GM12873 (cell line): ENCODE results near the gene ISLR.

Source experiments
- TF ChIP-seq, protein P1 (sequence below): IDR thresholded peaks from 2 replicates; pipeline ENCODE4 v1.5.1; 2012; ENCODE audit warnings: low read depth, mild to moderate bottlenecking, moderate library complexity, low read length, control low read depth; ENCODE audit not compliant: insufficient read depth; ENCODE audit errors: missing control alignments

The ISLR gene

GRCh38 chr15:74134387-74135027, 39.0 kb upstream of the ISLR start:
- TF ChIP-seq, protein P1, sequence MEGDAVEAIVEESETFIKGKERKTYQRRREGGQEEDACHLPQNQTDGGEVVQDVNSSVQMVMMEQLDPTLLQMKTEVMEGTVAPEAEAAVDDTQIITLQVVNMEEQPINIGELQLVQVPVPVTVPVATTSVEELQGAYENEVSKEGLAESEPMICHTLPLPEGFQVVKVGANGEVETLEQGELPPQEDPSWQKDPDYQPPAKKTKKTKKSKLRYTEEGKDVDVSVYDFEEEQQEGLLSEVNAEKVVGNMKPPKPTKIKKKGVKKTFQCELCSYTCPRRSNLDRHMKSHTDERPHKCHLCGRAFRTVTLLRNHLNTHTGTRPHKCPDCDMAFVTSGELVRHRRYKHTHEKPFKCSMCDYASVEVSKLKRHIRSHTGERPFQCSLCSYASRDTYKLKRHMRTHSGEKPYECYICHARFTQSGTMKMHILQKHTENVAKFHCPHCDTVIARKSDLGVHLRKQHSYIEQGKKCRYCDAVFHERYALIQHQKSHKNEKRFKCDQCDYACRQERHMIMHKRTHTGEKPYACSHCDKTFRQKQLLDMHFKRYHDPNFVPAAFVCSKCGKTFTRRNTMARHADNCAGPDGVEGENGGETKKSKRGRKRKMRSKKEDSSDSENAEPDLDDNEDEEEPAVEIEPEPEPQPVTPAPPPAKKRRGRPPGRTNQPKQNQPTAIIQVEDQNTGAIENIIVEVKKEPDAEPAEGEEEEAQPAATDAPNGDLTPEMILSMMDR = peak; percentile 51

- TF ChIP-seq, protein P1 = no peak
Observed at GRCh38 chr15:74135041-74135565, 38.4 kb upstream of the ISLR start.

DNA sequence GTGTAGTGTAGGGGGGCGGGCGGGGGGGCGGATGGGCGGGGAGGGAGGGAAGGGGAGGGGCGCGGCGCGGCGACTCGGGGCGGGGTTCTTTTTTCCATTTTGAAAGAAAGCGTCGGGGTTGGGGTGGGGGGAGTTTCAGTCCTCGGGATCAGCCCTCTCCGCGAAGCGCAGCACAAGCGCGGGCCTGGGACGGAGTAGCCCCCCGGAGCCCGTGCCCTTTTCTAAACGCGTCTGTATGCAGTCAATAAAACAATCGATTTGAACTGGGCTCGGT, 37.0 kb upstream of the ISLR start:
- TF ChIP-seq, protein P1 = no peak

- TF ChIP-seq, protein P1 = no peak
Observed at GRCh38 chr15:74136814-74137536, 36.5 kb upstream of the ISLR start.

DNA sequence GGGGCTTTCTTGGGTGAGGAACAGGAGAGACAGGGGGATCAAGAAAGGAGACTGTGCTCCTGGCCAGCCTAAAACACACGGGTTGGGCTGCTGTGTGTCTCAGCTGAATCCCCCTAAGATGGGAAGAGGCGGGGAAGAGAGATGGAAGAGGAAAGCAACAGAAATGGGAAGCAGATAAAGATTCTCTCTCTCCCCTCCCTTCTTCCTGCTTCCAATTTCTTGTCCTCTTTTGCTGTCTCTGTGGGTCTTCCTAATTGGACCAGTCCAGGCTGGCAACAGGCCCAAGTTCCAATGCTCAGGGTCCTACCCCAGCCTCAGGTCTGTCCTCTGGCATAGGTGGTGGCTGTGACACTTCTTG, 36.0 kb upstream of the ISLR start:
- TF ChIP-seq, protein P1 = no peak

DNA sequence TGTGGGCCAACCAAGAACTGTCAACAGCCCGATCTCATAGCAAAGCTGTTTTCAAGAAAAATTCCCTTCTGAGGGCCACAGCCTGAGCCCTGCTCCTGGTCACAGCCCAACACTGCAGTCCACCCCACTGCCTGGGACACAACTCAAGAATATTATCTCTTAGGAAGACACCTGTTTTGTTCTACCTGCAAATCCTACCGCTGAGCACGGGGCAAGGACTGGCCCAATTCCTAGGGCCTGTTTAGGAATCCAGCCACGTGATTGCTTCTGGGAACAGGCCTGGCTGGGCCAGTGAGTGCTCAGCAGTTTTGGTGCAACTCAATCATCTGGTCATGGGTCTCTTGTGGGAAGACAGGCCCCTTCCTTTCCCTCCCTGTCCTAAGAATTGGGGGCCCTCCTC, 34.9 kb upstream of the ISLR start:
- TF ChIP-seq, protein P1 = no peak

DNA sequence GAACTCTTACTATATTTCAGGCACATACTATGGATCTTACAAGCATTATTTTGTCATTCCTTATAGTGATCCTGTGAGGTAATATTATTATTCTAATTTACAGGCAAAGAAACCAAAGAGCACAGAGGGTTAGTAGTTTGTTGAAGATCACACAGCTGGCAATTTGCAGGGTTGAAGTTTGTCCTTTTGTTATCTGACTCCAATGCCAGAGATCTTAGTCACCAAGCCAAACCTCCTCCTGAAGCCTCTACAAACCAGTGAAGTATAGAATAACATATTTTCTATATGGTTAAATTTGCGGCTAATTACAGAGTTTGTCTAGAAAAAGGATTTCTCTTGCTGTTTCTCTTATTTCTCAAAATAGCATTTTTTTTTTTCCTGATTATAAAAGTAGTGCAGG, 31.9 kb upstream of the ISLR start:
- TF ChIP-seq, protein P1 = no peak
